HEK293 (cell line): ENCODE results near the gene CCKAR.

Source experiments
- CTCF ChIP-seq: fragments of 450-650 bp; formaldehyde crosslinking; IDR thresholded peaks from 2 replicates; pipeline ENCODE4 v1.5.1; 2016; ENCODE audit warnings: missing biosample characterization, missing genetic modification characterization
- PATZ1 ChIP-seq: fragments of 450-650 bp; formaldehyde crosslinking; IDR thresholded peaks from 2 replicates; pipeline ENCODE4 v1.5.1; 2016; ENCODE audit warnings: missing biosample characterization, missing genetic modification characterization
- REPIN1 ChIP-seq: fragments of 450-650 bp; formaldehyde crosslinking; IDR thresholded peaks from 2 replicates; pipeline ENCODE4 v1.5.1; 2017; ENCODE audit warnings: missing biosample characterization, missing genetic modification characterization, low read depth
- SCRT2 ChIP-seq: fragments of 450-650 bp; formaldehyde crosslinking; IDR thresholded peaks from 2 replicates; pipeline ENCODE4 v1.5.1; 2016; ENCODE audit warnings: missing biosample characterization, missing genetic modification characterization
- YY1 ChIP-seq: fragments of 450-650 bp; formaldehyde crosslinking; IDR thresholded peaks from 2 replicates; pipeline ENCODE4 v1.5.1; 2018; ENCODE audit warnings: missing biosample characterization, missing genetic modification characterization
- ZBTB21 ChIP-seq: fragments of 450-650 bp; formaldehyde crosslinking; IDR thresholded peaks from 2 replicates; pipeline ENCODE4 v1.5.1; 2017; ENCODE audit warnings: missing biosample characterization, missing genetic modification characterization
- ZBTB49 ChIP-seq: fragments of 450-650 bp; formaldehyde crosslinking; IDR thresholded peaks from 2 replicates; pipeline ENCODE4 v1.5.1; 2016; ENCODE audit warnings: missing biosample characterization, missing genetic modification characterization, low read depth
- ZNF24 ChIP-seq: fragments of 450-650 bp; formaldehyde crosslinking; IDR thresholded peaks from 2 replicates; pipeline ENCODE4 v1.5.1; 2016; ENCODE audit warnings: missing biosample characterization, missing genetic modification characterization
- ZNF366 ChIP-seq: fragments of 450-650 bp; formaldehyde crosslinking; conservative IDR thresholded peaks from 2 replicates; pipeline ENCODE4 v1.5.1; 2016; ENCODE audit warnings: missing biosample characterization, missing genetic modification characterization
- ZNF626 ChIP-seq: fragments of 450-650 bp; sonication (Bioruptor Pico); formaldehyde crosslinking; IDR thresholded peaks from 2 replicates; pipeline ENCODE4 v1.5.1; 2018; ENCODE audit warnings: missing biosample characterization, missing genetic modification characterization, inconsistent platforms
- ZNF639 ChIP-seq: fragments of 450-650 bp; formaldehyde crosslinking; IDR thresholded peaks from 2 replicates; pipeline ENCODE4 v1.5.1; 2016; ENCODE audit warnings: missing biosample characterization, missing genetic modification characterization
- ZNF777 ChIP-seq: fragments of 450-650 bp; formaldehyde crosslinking; IDR thresholded peaks from 2 replicates; pipeline ENCODE4 v1.5.1; 2017; ENCODE audit warnings: missing biosample characterization, missing genetic modification characterization, borderline replicate concordance
- ZNF792 ChIP-seq: fragments of 450-650 bp; formaldehyde crosslinking; IDR thresholded peaks from 2 replicates; pipeline ENCODE4 v1.5.1; 2016; ENCODE audit warnings: missing biosample characterization, missing genetic modification characterization

GRCh38 chr4:26484516-26484915, 5.8 kb downstream of the CCKAR start:
- TF ChIP-seq ZNF777 (tag by site-specific recombination) (no peak), PATZ1 (no peak), CTCF (tag by site-specific recombination) (no peak), REPIN1 (tag by site-specific recombination) (no peak), ZNF792 (tag by site-specific recombination) (no peak), ZNF639 (tag by site-specific recombination) (no peak), SCRT2 (tag by site-specific recombination) (no peak), ZBTB49 (tag by site-specific recombination) (no peak), ZBTB21 (tag by site-specific recombination) (no peak), YY1 (tag by site-specific recombination) (no peak), ZNF24 (tag by site-specific recombination) (no peak), ZNF626 (tag by site-specific recombination) (no peak), ZNF366 (no peak)
